ENCODE measurements around the gene DIO2. TPM values are rescaled to one million over a fixed set of nuclear protein-coding genes. Genes with fewer than 3 reads are reported as not detected.

Gene DIO2
- total RNA-seq, 1 donor from 2014 or later, result 1.6 TPM

- Histone ChIP-seq H3K36me3 (ENCODE audit: control insufficient read depth in 3 of 3, insufficient read depth in 3 of 3, low read length in 3 of 3) (no peaks in the 10 kb centered on the region), H3K27me3 (ENCODE audit: control insufficient read depth in 3 of 3, insufficient read depth in 3 of 3, low read length in 3 of 3) (no peaks in the 10 kb centered on the region), H3K9me3 (ENCODE audit: control insufficient read depth in 3 of 3, low read length in 3 of 3) (no peaks in the 10 kb centered on the region), H3K4me3 (ENCODE audit: low read length in 3 of 3) (no peak overlapping the region), H3K9ac (ENCODE audit: low read depth in 1 of 3, low read length in 3 of 3) (no peak overlapping the region), H3K27ac (ENCODE audit: low read depth, low read length) (no peak overlapping the region), H3K4me1 (ENCODE audit: control insufficient read depth in 3 of 3, insufficient read depth in 3 of 3, low read length in 3 of 3) (peaks cover 0 to 5% (median 3%) of the 10 kb centered on the region in 3 donors)
Measured at GRCh38 chr14:80215081-80215480, 3.8 kb upstream of the DIO2 start.

DNA sequence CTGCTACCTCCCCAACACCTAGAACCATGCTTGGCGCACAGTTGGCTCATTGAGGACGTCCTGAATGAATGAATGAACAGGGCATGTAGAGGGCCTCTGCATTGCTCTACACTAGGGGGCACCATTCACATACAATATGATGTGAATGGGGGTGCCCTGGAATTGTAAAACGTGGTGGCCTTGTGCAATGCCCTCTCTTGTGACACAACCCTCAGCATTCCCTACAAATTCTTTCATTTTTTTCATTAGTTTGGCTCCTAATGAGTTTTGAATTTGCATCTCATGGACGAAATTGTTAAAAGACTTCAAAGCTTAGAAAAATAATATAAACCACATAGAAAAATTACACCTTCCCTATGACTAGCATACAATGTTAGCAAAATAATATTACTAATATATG lies 2.3 kb upstream of the DIO2 start:
- H3K36me3 ChIP-seq (ENCODE audit: control insufficient read depth in 3 of 3, insufficient read depth in 3 of 3, low read length in 3 of 3), result no peaks in the 10 kb centered on the region
- H3K4me1 ChIP-seq (ENCODE audit: control insufficient read depth in 3 of 3, insufficient read depth in 3 of 3, low read length in 3 of 3), result peaks cover 0 to 5% (median 3%) of the 10 kb centered on the region in 3 donors

GRCh38 chr14:80212023-80212397 lies 706 bp upstream of the DIO2 start:
- Histone ChIP-seq H3K27ac (ENCODE audit: low read depth, low read length) (no peak overlapping the region), H3K4me1 (ENCODE audit: control insufficient read depth in 3 of 3, insufficient read depth in 3 of 3, low read length in 3 of 3) (peaks cover 0 to 5% (median 3%) of the 10 kb centered on the region in 3 donors), H3K9me3 (ENCODE audit: control insufficient read depth in 3 of 3, low read length in 3 of 3) (no peaks in the 10 kb centered on the region), H3K27me3 (ENCODE audit: control insufficient read depth in 3 of 3, insufficient read depth in 3 of 3, low read length in 3 of 3) (no peaks in the 10 kb centered on the region), H3K36me3 (ENCODE audit: control insufficient read depth in 3 of 3, insufficient read depth in 3 of 3, low read length in 3 of 3) (no peaks in the 10 kb centered on the region), H3K4me3 (ENCODE audit: low read length in 3 of 3) (peak overlapping the region; percentile 16 to 63 (median 28)), H3K9ac (ENCODE audit: low read depth in 1 of 3, low read length in 3 of 3) (peak overlapping the region in 1 of 3 donors; percentile 48)

More for the DNA sequence above, 2.3 kb upstream of the DIO2 start:
- no peaks in the 10 kb centered on the region for H3K27me3 ChIP-seq (ENCODE audit: control insufficient read depth in 3 of 3, insufficient read depth in 3 of 3, low read length in 3 of 3)
- H3K27ac ChIP-seq (ENCODE audit: low read depth, low read length), result no peak overlapping the region
- no peak overlapping the region for H3K4me3 ChIP-seq (ENCODE audit: low read length in 3 of 3)
- H3K9ac ChIP-seq (ENCODE audit: low read depth in 1 of 3, low read length in 3 of 3), result no peak overlapping the region
- H3K9me3 ChIP-seq (ENCODE audit: control insufficient read depth in 3 of 3, low read length in 3 of 3), result no peaks in the 10 kb centered on the region

- Histone ChIP-seq H3K27me3 (ENCODE audit: control insufficient read depth in 3 of 3, insufficient read depth in 3 of 3, low read length in 3 of 3) (no peaks in the 10 kb centered on the region), H3K9me3 (ENCODE audit: control insufficient read depth in 3 of 3, low read length in 3 of 3) (no peaks in the 10 kb centered on the region), H3K27ac (ENCODE audit: low read depth, low read length) (no peak overlapping the region), H3K9ac (ENCODE audit: low read depth in 1 of 3, low read length in 3 of 3) (no peak overlapping the region), H3K4me3 (ENCODE audit: low read length in 3 of 3) (no peak overlapping the region), H3K36me3 (ENCODE audit: control insufficient read depth in 3 of 3, insufficient read depth in 3 of 3, low read length in 3 of 3) (no peaks in the 10 kb centered on the region), H3K4me1 (ENCODE audit: control insufficient read depth in 3 of 3, insufficient read depth in 3 of 3, low read length in 3 of 3) (peaks cover 0 to 5% (median 0%) of the 10 kb centered on the region in 3 donors)
Measured at GRCh38 chr14:80208461-80208860, 2.8 kb downstream of the DIO2 start.

GRCh38 chr14:80206351-80207080 lies 4.8 kb downstream of the DIO2 start:
- Histone ChIP-seq H3K27ac (ENCODE audit: low read depth, low read length) (no peak overlapping the region), H3K9me3 (ENCODE audit: control insufficient read depth in 3 of 3, low read length in 3 of 3) (no peaks in the 10 kb centered on the region), H3K27me3 (ENCODE audit: control insufficient read depth in 3 of 3, insufficient read depth in 3 of 3, low read length in 3 of 3) (no peaks in the 10 kb centered on the region), H3K4me1 (ENCODE audit: control insufficient read depth in 3 of 3, insufficient read depth in 3 of 3, low read length in 3 of 3) (peaks cover 0 to 5% (median 0%) of the 10 kb centered on the region in 3 donors), H3K4me3 (ENCODE audit: low read length in 3 of 3) (no peak overlapping the region), H3K9ac (ENCODE audit: low read depth in 1 of 3, low read length in 3 of 3) (no peak overlapping the region), H3K36me3 (ENCODE audit: control insufficient read depth in 3 of 3, insufficient read depth in 3 of 3, low read length in 3 of 3) (no peaks in the 10 kb centered on the region)

DNA sequence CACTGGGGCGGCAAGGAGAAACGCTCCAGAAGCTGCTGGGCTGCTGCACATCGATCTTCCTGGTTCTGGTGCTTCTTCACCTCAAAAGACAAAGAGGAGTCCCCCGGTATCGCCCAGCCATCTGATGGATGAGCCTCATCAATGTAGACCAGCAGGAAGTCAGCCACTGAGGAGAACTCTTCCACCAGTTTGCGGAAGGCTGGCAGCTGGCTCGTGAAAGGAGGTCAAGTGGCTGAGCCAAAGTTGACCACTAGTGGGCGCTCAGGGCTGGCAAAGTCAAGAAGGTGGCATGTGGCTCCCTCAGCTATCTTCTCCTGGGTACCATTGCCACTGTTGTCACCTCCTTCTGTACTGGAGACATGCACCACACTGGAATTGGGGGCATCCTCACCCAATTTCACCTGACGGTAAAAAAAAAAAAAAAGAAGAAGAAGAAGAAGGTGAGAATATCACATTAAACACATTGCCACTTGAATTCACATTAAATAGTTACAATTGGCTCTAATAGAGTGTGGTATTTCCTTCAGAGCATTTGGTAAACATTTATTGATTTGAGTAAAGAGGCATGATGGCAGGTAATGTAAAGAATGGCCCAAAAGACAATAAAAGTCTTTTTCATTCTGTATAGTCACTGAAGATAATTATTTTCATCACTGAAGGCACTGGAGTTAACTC lies 8.3 kb downstream of the DIO2 start:
- H3K9me3 ChIP-seq (ENCODE audit: control insufficient read depth in 3 of 3, low read length in 3 of 3), result no peaks in the 10 kb centered on the region
- H3K4me1 ChIP-seq (ENCODE audit: control insufficient read depth in 3 of 3, insufficient read depth in 3 of 3, low read length in 3 of 3), result no peaks in the 10 kb centered on the region
- H3K27me3 ChIP-seq (ENCODE audit: control insufficient read depth in 3 of 3, insufficient read depth in 3 of 3, low read length in 3 of 3), result no peaks in the 10 kb centered on the region
- H3K9ac ChIP-seq (ENCODE audit: low read depth in 1 of 3, low read length in 3 of 3), result no peak overlapping the region
- no peak overlapping the region for H3K27ac ChIP-seq (ENCODE audit: low read depth, low read length)
- no peak overlapping the region for H3K4me3 ChIP-seq (ENCODE audit: low read length in 3 of 3)
- H3K36me3 ChIP-seq (ENCODE audit: control insufficient read depth in 3 of 3, insufficient read depth in 3 of 3, low read length in 3 of 3), result no peaks in the 10 kb centered on the region

DNA sequence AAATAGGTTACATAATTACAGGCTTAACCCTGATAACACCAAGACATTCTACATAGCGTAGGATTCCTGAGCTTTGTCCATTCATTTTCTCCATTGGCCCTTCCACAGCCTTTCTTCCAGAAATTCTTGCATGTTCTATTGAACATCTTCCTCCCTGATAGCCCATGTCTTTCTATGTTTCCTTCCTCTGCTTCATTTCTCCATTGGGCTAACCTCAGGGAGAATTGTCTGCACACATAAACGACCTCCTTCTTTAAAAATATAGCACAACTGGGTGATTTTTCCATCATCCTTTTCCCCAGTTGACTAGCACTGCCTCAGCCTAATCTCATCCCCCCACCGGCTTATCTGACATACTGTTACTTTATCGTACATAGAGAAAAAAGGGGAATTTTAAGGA lies 11.2 kb downstream of the DIO2 start:
- Histone ChIP-seq H3K4me3 (ENCODE audit: low read length in 3 of 3) (no peak overlapping the region), H3K27ac (ENCODE audit: low read depth, low read length) (no peak overlapping the region), H3K9ac (ENCODE audit: low read depth in 1 of 3, low read length in 3 of 3) (no peak overlapping the region), H3K27me3 (ENCODE audit: control insufficient read depth in 3 of 3, insufficient read depth in 3 of 3, low read length in 3 of 3) (no peaks in the 10 kb centered on the region), H3K36me3 (ENCODE audit: control insufficient read depth in 3 of 3, insufficient read depth in 3 of 3, low read length in 3 of 3) (no peaks in the 10 kb centered on the region), H3K4me1 (ENCODE audit: control insufficient read depth in 3 of 3, insufficient read depth in 3 of 3, low read length in 3 of 3) (no peaks in the 10 kb centered on the region), H3K9me3 (ENCODE audit: control insufficient read depth in 3 of 3, low read length in 3 of 3) (no peaks in the 10 kb centered on the region)

DNA sequence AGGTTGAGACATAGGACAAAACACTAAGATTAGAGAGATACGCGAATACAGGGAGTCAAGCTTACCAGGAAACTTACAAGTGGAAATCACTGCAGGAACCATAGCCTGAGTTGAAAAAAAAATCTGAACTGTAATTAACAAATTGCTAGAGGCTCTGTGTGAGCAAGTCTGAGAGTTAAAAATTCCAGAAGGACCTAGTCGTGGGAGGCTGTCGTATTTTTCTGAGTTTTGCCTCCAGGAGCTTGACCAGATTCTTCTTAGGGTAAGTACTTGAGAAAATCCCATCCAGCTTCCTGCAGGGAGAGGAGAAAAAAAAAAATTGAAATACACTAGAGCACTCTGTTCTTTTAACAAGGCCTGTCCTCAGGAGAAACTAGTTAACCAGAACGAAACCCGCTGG lies 22.7 kb downstream of the DIO2 start:
- H3K9me3 ChIP-seq (ENCODE audit: control insufficient read depth in 3 of 3, low read length in 3 of 3), result no peaks in the 10 kb centered on the region
- no peak overlapping the region for H3K4me3 ChIP-seq (ENCODE audit: low read length in 3 of 3)
- no peaks in the 10 kb centered on the region for H3K27me3 ChIP-seq (ENCODE audit: control insufficient read depth in 3 of 3, insufficient read depth in 3 of 3, low read length in 3 of 3)
- H3K9ac ChIP-seq (ENCODE audit: low read depth in 1 of 3, low read length in 3 of 3), result no peak overlapping the region
- no peak overlapping the region for H3K27ac ChIP-seq (ENCODE audit: low read depth, low read length)
- H3K36me3 ChIP-seq (ENCODE audit: control insufficient read depth in 3 of 3, insufficient read depth in 3 of 3, low read length in 3 of 3), result no peaks in the 10 kb centered on the region
- no peaks in the 10 kb centered on the region for H3K4me1 ChIP-seq (ENCODE audit: control insufficient read depth in 3 of 3, insufficient read depth in 3 of 3, low read length in 3 of 3)

GRCh38 chr14:80186301-80186800 lies 25.0 kb downstream of the DIO2 start:
- Histone ChIP-seq H3K27ac (ENCODE audit: low read depth, low read length) (no peak overlapping the region), H3K36me3 (ENCODE audit: control insufficient read depth in 3 of 3, insufficient read depth in 3 of 3, low read length in 3 of 3) (no peaks in the 10 kb centered on the region), H3K4me1 (ENCODE audit: control insufficient read depth in 3 of 3, insufficient read depth in 3 of 3, low read length in 3 of 3) (no peaks in the 10 kb centered on the region), H3K4me3 (ENCODE audit: low read length in 3 of 3) (no peak overlapping the region), H3K9me3 (ENCODE audit: control insufficient read depth in 3 of 3, low read length in 3 of 3) (no peaks in the 10 kb centered on the region), H3K27me3 (ENCODE audit: control insufficient read depth in 3 of 3, insufficient read depth in 3 of 3, low read length in 3 of 3) (no peaks in the 10 kb centered on the region), H3K9ac (ENCODE audit: low read depth in 1 of 3, low read length in 3 of 3) (no peak overlapping the region)

GRCh38 chr14:80176893-80177292 lies 34.4 kb downstream of the DIO2 start:
- Histone ChIP-seq H3K4me1 (ENCODE audit: control insufficient read depth in 3 of 3, insufficient read depth in 3 of 3, low read length in 3 of 3) (no peaks in the 10 kb centered on the region), H3K4me3 (ENCODE audit: low read length in 3 of 3) (no peak overlapping the region), H3K27me3 (ENCODE audit: control insufficient read depth in 3 of 3, insufficient read depth in 3 of 3, low read length in 3 of 3) (no peaks in the 10 kb centered on the region), H3K27ac (ENCODE audit: low read depth, low read length) (no peak overlapping the region), H3K9me3 (ENCODE audit: control insufficient read depth in 3 of 3, low read length in 3 of 3) (no peaks in the 10 kb centered on the region), H3K9ac (ENCODE audit: low read depth in 1 of 3, low read length in 3 of 3) (no peak overlapping the region), H3K36me3 (ENCODE audit: control insufficient read depth in 3 of 3, insufficient read depth in 3 of 3, low read length in 3 of 3) (no peaks in the 10 kb centered on the region)
